Heart right ventricle (tissue), 16 donors: Measurements from ENCODE around the gene ARFIP2. TPM values are rescaled to one million over a fixed set of nuclear protein-coding genes. Genes with fewer than 3 reads are reported as not detected.
"Not testable (repeated sequence)": the region's sequence is repeated elsewhere in the genome, so short reads cannot be mapped to it uniquely, and the experiment has no call there.

Source experiments
- ATAC-seq, 8 donors: fragments of 200-7000 bp; cut with Tn5 transposase; one replicate each; pipeline ENCODE4 v1.9.1; 2020; ENCODE audit warnings: mild to moderate bottlenecking in 8 of 8, moderate library complexity in 8 of 8, moderate number of reproducible peaks in 1 of 8
- DNase-seq, 2 donors: peaks; one replicate each; pipeline ENCODE4 v3.0.0-alpha.2; 2020
- H3K27ac ChIP-seq, 10 donors: fragments of 200-600 bp; sonication (generic) in 2 of 10; one replicate each; pipeline versions ENCODE4 v1.5.0 to v1.8.0; 2020 to 2022; ENCODE audit warnings: mild to moderate bottlenecking in 3 of 10
- H3K27me3 ChIP-seq, 7 donors: fragments of 200-600 bp; one replicate each; pipeline ENCODE4 v1.8.0; 2021 to 2022; ENCODE audit warnings: mild to moderate bottlenecking in 2 of 7
- H3K36me3 ChIP-seq, 9 donors: fragments of 200-600 bp; sonication (generic) in 1 of 9; one replicate each; pipeline versions ENCODE4 v1.5.0 to v1.8.0; 2020 to 2022; ENCODE audit warnings: mild to moderate bottlenecking in 2 of 9
- H3K4me1 ChIP-seq, 9 donors: fragments of 200-600 bp; sonication (generic) in 1 of 9; one replicate each; pipeline versions ENCODE4 v1.5.0 to v1.8.0; 2020 to 2022; ENCODE audit warnings: mild to moderate bottlenecking in 4 of 9
- H3K4me3 ChIP-seq, 10 donors: fragments of 200-600 bp; sonication (generic) in 2 of 10; one replicate each; pipeline versions ENCODE4 v1.5.0 to v1.8.0; 2020 to 2022; ENCODE audit warnings: mild to moderate bottlenecking in 7 of 10, moderate library complexity in 2 of 10
- H3K9me3 ChIP-seq, 11 donors: fragments of 200-600 bp in 10 of 11; sonication (generic) in 2 of 11; one replicate each; pipeline versions ENCODE4 v1.5.0 to v1.8.0; 2013 to 2022; ENCODE audit warnings: mild to moderate bottlenecking in 2 of 11, control low read depth in 1 of 11, moderate library complexity in 1 of 11
- CTCF ChIP-seq, 9 donors: fragments of 200-600 bp; sonication (generic) in 2 of 9; IDR thresholded peaks; one replicate each; pipeline versions ENCODE4 v1.5.0 to v1.8.0; 2021 to 2022; ENCODE audit warnings: antibody characterized with exemption in 9 of 9, mild to moderate bottlenecking in 5 of 9, moderate library complexity in 1 of 9
- WGBS, 2 donors: extraction: QIAGEN DNeasy Blood & Tissue Kit; methylation state at CpG; one replicate each; pipeline ENCODE4 v1.1.7; 2013; ENCODE audit warnings: inconsistent platforms in 1 of 2; 5-methylcytosine and 5-hydroxymethylcytosine counted together
- intact Hi-C, 10 donors: fragments of 100-400 bp; cut with DNase I; formaldehyde crosslinking; loops; one replicate each; pipeline versions ENCODE4 v1.11.1 to v1.14.2; 2022
- polyA plus RNA-seq, 2 donors: library from polyadenylated mRNA; stranded (reverse); fragments of 200-250 nt; gene quantifications; one replicate each; pipeline ENCODE4 v1.2.3, GENCODE V29; 2013
- total RNA-seq, 10 donors: library from RNA; stranded (reverse); fragmentation: NEBNext Ultra II Directional in 3 of 10; extraction: Animal tissue kit (Norgen Biotek cat#: 25700) in 3 of 10; gene quantifications; one replicate each; pipeline versions ENCODE4 v1.2.1 to v1.2.4, GENCODE V29; 2021 to 2023
- donor health status: Arrhythmogenic right ventricular cardiomyopathy.
- donor health status: ischemic (EF 13 %, LVEDD 7.1; RV severe dilation, severe dysfunction).
- donor health status: healthy with polysubstance abuse.
- donor health status: DM: no; HTN: yes; CAD: no.
- donor health status: DM: no; HTN: no; CAD: no.
- donor health status: ischemic (EF 25% LVEDD 6.9; RV normal size, moderate dysfunction).
- donor health status: ischemic (EF 25% LVEDD 5.7; RV mildly dilated, moderate dysfunction).
- donor health status: healthy.
- donor health status: DM: yes; HTN: yes; CAD: no.
- donor health status: Ischemic cardiomyopathy.
- donor health status: ischemic (EF 35%, LVEDD 5.7; RV mildly dilated, moderate dysfunction).
- donor health status: nonischemic (EF 11% LVEDD 7.7; RV severe dilation, severe dysfunction).
- donor health status: DM: yes; HTN: yes; CAD: no.
- donor health status: PGD.
- donor health status: ischemic (EF 29% LVEDD 5.4; RV normal size, mild dysfunction).
- donor health status: nonischemic (EF 23%, LVEDD 6.1; RV moderate dilation, normal function).

Gene ARFIP2
- total and polyA plus RNA-seq, 12 donors, result 12.4 to 36.8 (median 15.3) TPM

- Histone ChIP-seq H3K4me3 (no peak overlapping the region), H3K36me3 (peaks cover 0 to 42% (median 6%) of the 10 kb centered on the region in 9 donors), H3K27me3 (no peaks in the 10 kb centered on the region), H3K27ac (no peak overlapping the region), H3K4me1 (no peaks in the 10 kb centered on the region), H3K9me3 (no peaks in the 10 kb centered on the region)
- intact Hi-C loops, result loop anchor here in 2 of 10 donors (5.0 to 10.0 kb wide), 2 partner anchors 156 to 158 kb away; partner anchors contain the start of gene MRPL17 (in 2 of the 2)
- no peak for TF ChIP-seq CTCF (IDR thresholded peaks at IDR 0.05)
- ATAC-seq (no peak), DNase-seq (no peak)
- 84 to 88% methylated on average over 3 of the region's 3 CpGs for WGBS, 2 donors
These were observed 45.4 kb upstream of the ARFIP2 start for GRCh38 chr11:6526411-6527135.

GRCh38 chr11:6523253-6523652, 42.1 kb upstream of the ARFIP2 start:
- Histone ChIP-seq H3K36me3 (peaks cover 0 to 52% (median 1%) of the 10 kb centered on the region in 9 donors), H3K4me1 (no peaks in the 10 kb centered on the region), H3K27ac (no peak overlapping the region), H3K4me3 (no peak overlapping the region), H3K9me3 (no peaks in the 10 kb centered on the region), H3K27me3 (no peaks in the 10 kb centered on the region)
- WGBS, 2 donors, result 55 to 100% methylated on average over 1 of the region's 1 CpG
- no peak for DNase-seq
- TF ChIP-seq CTCF (IDR thresholded peaks at IDR 0.05), result no peak
- ATAC-seq, result no peak
- intact Hi-C loops, result loop anchor here in 1 of 10 donors (10.0 kb wide), 1 partner anchor 162 kb away; the partner anchor contains the start of gene MRPL17

GRCh38 chr11:6521946-6522345, 40.8 kb upstream of the ARFIP2 start:
- H3K36me3 ChIP-seq, result peaks cover 0 to 64% (median 0%) of the 10 kb centered on the region in 9 donors
- intact Hi-C loops, result loop anchor here in 1 of 10 donors (10.0 kb wide), 1 partner anchor 163 kb away; the partner anchor contains the start of gene MRPL17
- not testable (repeated sequence) for DNase-seq, H3K9me3 ChIP-seq, H3K27me3 ChIP-seq, H3K27ac ChIP-seq, ATAC-seq, H3K4me3 ChIP-seq, H3K4me1 ChIP-seq
- 97 to 98% methylated on average over 3 of the region's 3 CpGs for WGBS, 2 donors

GRCh38 chr11:6520265-6520664, 39.1 kb upstream of the ARFIP2 start:
- Histone ChIP-seq H3K9me3 (no peaks in the 10 kb centered on the region), H3K36me3 (peaks cover 0 to 69% (median 0%) of the 10 kb centered on the region in 9 donors), H3K27me3 (no peaks in the 10 kb centered on the region), H3K27ac (no peak overlapping the region), H3K4me3 (no peak overlapping the region), H3K4me1 (peaks cover 0 to 6% (median 0%) of the 10 kb centered on the region in 9 donors)
- 87 to 90% methylated on average over 3 of the region's 3 CpGs for WGBS, 2 donors
- ATAC-seq, result no peak
- DNase-seq, result no peak
- intact Hi-C loops, result loop anchor here in 1 of 10 donors (10.0 kb wide), 1 partner anchor 165 kb away; the partner anchor contains the start of gene MRPL17
- no peak for TF ChIP-seq CTCF (IDR thresholded peaks at IDR 0.05)

GRCh38 chr11:6516865-6517264, 35.7 kb upstream of the ARFIP2 start:
- Histone ChIP-seq H3K4me3 (no peak overlapping the region), H3K27ac (no peak overlapping the region), H3K9me3 (peaks cover 0 to 7% (median 0%) of the 10 kb centered on the region in 11 donors), H3K36me3 (peaks cover 0 to 92% (median 5%) of the 10 kb centered on the region in 9 donors), H3K27me3 (no peaks in the 10 kb centered on the region), H3K4me1 (peaks cover 0 to 9% (median 0%) of the 10 kb centered on the region in 9 donors)
- intact Hi-C loops, result no loop called here
- DNase-seq (no peak), ATAC-seq (peak in 4 of 8 donors; percentile 39 to 62 (median 48))
- no peak for TF ChIP-seq CTCF (IDR thresholded peaks at IDR 0.05)
